MM.1S (cell line): ENCODE data around the gene GALNT10.

ENCODE experiments used
- DNase-seq: peaks from one replicate; pipeline ENCODE4 v3.0.0-alpha.2; 2015
- H2AFZ ChIP-seq: fragments of 300-600 bp; sonication (generic); 2 replicates; pipeline ENCODE4 v1.6.0; 2016; ENCODE audit warnings: antibody characterized with exemption, low read length
- H3F3A ChIP-seq: fragments of 300-600 bp; sonication (generic); 2 replicates; pipeline ENCODE4 v1.6.1; 2016; ENCODE audit warnings: mild to moderate bottlenecking, antibody characterized with exemption, low read length, moderate library complexity, mixed read lengths; ENCODE audit not compliant: insufficient read depth
- H3K27ac ChIP-seq: fragments of 300-600 bp; sonication (generic); 2 replicates; pipeline ENCODE4 v1.5.1; 2016; ENCODE audit warnings: mild to moderate bottlenecking, low read length
- H3K27me3 ChIP-seq: fragments of 300-600 bp; sonication (generic); replicated peaks from 2 replicates; pipeline ENCODE4 v1.6.0; 2016; ENCODE audit warnings: low read length; ENCODE audit not compliant: insufficient read depth
- H3K36me3 ChIP-seq: fragments of 300-600 bp; sonication (generic); replicated peaks from 2 replicates; pipeline ENCODE4 v1.6.1; 2016; ENCODE audit warnings: mild to moderate bottlenecking, low read length, mixed read lengths; ENCODE audit not compliant: insufficient read depth
- H3K4me1 ChIP-seq: fragments of 300-600 bp; sonication (generic); 2 replicates; pipeline ENCODE4 v1.6.1; 2016; ENCODE audit warnings: low read length, mixed read lengths
- H3K4me2 ChIP-seq: fragments of 300-600 bp; sonication (generic); 2 replicates; pipeline ENCODE4 v1.6.0; 2016; ENCODE audit warnings: low read depth, low read length
- H3K4me3 ChIP-seq: fragments of 300-600 bp; sonication (generic); 2 replicates; pipeline ENCODE4 v1.5.1; 2016; ENCODE audit warnings: low read length, mixed read lengths
- H3K79me2 ChIP-seq: fragments of 300-600 bp; sonication (generic); 2 replicates; pipeline ENCODE4 v1.6.1; 2016; ENCODE audit warnings: mixed run types, low read length, mixed read lengths
- H3K9ac ChIP-seq: fragments of 300-600 bp; sonication (generic); 2 replicates; pipeline ENCODE4 v1.6.1; 2016; ENCODE audit warnings: low read length, mixed read lengths
- H3K9me2 ChIP-seq: fragments of 300-600 bp; sonication (generic); replicated peaks from 2 replicates; pipeline ENCODE4 v1.6.1; 2016; ENCODE audit warnings: mild to moderate bottlenecking, low read length, mixed read lengths; ENCODE audit not compliant: insufficient read depth
- H3K9me3 ChIP-seq: fragments of 300-600 bp; sonication (generic); replicated peaks from 2 replicates; pipeline ENCODE4 v1.6.1; 2016; ENCODE audit warnings: mild to moderate bottlenecking, low read length, mixed read lengths; ENCODE audit not compliant: insufficient read depth
- H4K20me1 ChIP-seq: fragments of 300-600 bp; sonication (generic); 2 replicates; pipeline ENCODE4 v1.6.1; 2016; ENCODE audit warnings: mild to moderate bottlenecking, low read length, moderate library complexity, mixed read lengths; ENCODE audit not compliant: insufficient read depth
- CTCF ChIP-seq: fragments of 300-600 bp; sonication (generic); IDR thresholded peaks from 2 replicates; pipeline ENCODE4 v1.5.1; 2016; ENCODE audit warnings: antibody characterized with exemption, low read length, mixed read lengths
- EZH2 ChIP-seq: fragments of 300-600 bp; sonication (generic); optimal IDR thresholded peaks from 2 replicates; pipeline ENCODE3; 2017; ENCODE audit warnings: low read depth, mild to moderate bottlenecking, antibody characterized with exemption, low read length, mixed read lengths
- EZH2phosphoT487 ChIP-seq: fragments of 300-600 bp; sonication (generic); IDR thresholded peaks from 2 replicates; pipeline ENCODE4 v1.6.1; 2018; ENCODE audit warnings: antibody characterized with exemption, low read length

Gene GALNT10

GRCh38 chr5:154370813-154371212 is 180.3 kb downstream of the GALNT10 start:
- Histone ChIP-seq H4K20me1 (no peaks in the 10 kb centered on the region), H3K9me3 (no peaks in the 10 kb centered on the region), H2AFZ (no peak overlapping the region), H3K4me1 (no peaks in the 10 kb centered on the region), H3K79me2 (no peaks in the 10 kb centered on the region), H3K4me2 (no peak overlapping the region), H3K27ac (no peak overlapping the region), H3F3A (no peaks in the 10 kb centered on the region), H3K9ac (no peak overlapping the region), H3K27me3 (no peaks in the 10 kb centered on the region), H3K4me3 (no peak overlapping the region), H3K36me3 (no peaks in the 10 kb centered on the region), H3K9me2 (no peaks in the 10 kb centered on the region)
- no peak for DNase-seq
- TF ChIP-seq EZH2phosphoT487 (no peak), CTCF (no peak), EZH2 (no peak)

GRCh38 chr5:154371687-154372086 is 181.2 kb downstream of the GALNT10 start:
- no peak overlapping the region for H3K9ac ChIP-seq
- no peaks in the 10 kb centered on the region for H3F3A ChIP-seq
- H3K4me2 ChIP-seq, result no peak overlapping the region

GRCh38 chr5:154372661-154373060 is 182.1 kb downstream of the GALNT10 start:
- no peak overlapping the region for H3K4me3 ChIP-seq
- no peak overlapping the region for H3K27ac ChIP-seq

More at GRCh38 chr5:154371687-154372086, 181.2 kb downstream of the GALNT10 start:
- Histone ChIP-seq H3K27ac (no peak overlapping the region), H4K20me1 (no peaks in the 10 kb centered on the region), H3K9me2 (no peaks in the 10 kb centered on the region), H3K79me2 (no peaks in the 10 kb centered on the region), H3K36me3 (no peaks in the 10 kb centered on the region), H3K4me3 (no peak overlapping the region), H3K4me1 (no peaks in the 10 kb centered on the region), H2AFZ (no peak overlapping the region), H3K9me3 (no peaks in the 10 kb centered on the region), H3K27me3 (no peaks in the 10 kb centered on the region)
- TF ChIP-seq EZH2phosphoT487 (no peak), EZH2 (no peak), CTCF (no peak)
- no peak for DNase-seq

More at GRCh38 chr5:154372661-154373060, 182.1 kb downstream of the GALNT10 start:
- Histone ChIP-seq H3K4me2 (no peak overlapping the region), H3K4me1 (no peaks in the 10 kb centered on the region), H3K27me3 (no peaks in the 10 kb centered on the region), H3K79me2 (no peaks in the 10 kb centered on the region), H4K20me1 (no peaks in the 10 kb centered on the region), H3K9ac (no peak overlapping the region), H3K9me3 (no peaks in the 10 kb centered on the region), H3K9me2 (no peaks in the 10 kb centered on the region), H2AFZ (no peak overlapping the region), H3K36me3 (no peaks in the 10 kb centered on the region), H3F3A (no peaks in the 10 kb centered on the region)
- DNase-seq, result no peak
- TF ChIP-seq EZH2phosphoT487, result no peak
- TF ChIP-seq EZH2, result no peak
- TF ChIP-seq CTCF, result no peak
